Measurements from ENCODE around the gene BCAS4.

- TF ChIP-seq CTCF (IDR thresholded peaks at IDR 0.05), result no peak
- no peak for TF ChIP-seq POLR2A (IDR thresholded peaks at IDR 0.05)
Measured at GRCh38 chr20:50819349-50819748, 24.5 kb downstream of the BCAS4 start.

All from thyroid gland (tissue), 4 donors.